Skeletal muscle cell (primary cell): Measurements from ENCODE around the gene KCNH3.
"Not testable (repeated sequence)": the region's sequence is repeated elsewhere in the genome, so short reads cannot be mapped to it uniquely, and the experiment has no call there.

Source experiments
- DNase-seq: peaks from one replicate; pipeline ENCODE4 v3.0.0-alpha.2; 2010; ENCODE audit warnings: low read depth
- H3K4me3 ChIP-seq: 2 replicates; pipeline ENCODE4 v1.5.1; 2011; ENCODE audit warnings: low read depth, mild to moderate bottlenecking, control low read depth, low read length, moderate library complexity

KCNH3 gene

DNA sequence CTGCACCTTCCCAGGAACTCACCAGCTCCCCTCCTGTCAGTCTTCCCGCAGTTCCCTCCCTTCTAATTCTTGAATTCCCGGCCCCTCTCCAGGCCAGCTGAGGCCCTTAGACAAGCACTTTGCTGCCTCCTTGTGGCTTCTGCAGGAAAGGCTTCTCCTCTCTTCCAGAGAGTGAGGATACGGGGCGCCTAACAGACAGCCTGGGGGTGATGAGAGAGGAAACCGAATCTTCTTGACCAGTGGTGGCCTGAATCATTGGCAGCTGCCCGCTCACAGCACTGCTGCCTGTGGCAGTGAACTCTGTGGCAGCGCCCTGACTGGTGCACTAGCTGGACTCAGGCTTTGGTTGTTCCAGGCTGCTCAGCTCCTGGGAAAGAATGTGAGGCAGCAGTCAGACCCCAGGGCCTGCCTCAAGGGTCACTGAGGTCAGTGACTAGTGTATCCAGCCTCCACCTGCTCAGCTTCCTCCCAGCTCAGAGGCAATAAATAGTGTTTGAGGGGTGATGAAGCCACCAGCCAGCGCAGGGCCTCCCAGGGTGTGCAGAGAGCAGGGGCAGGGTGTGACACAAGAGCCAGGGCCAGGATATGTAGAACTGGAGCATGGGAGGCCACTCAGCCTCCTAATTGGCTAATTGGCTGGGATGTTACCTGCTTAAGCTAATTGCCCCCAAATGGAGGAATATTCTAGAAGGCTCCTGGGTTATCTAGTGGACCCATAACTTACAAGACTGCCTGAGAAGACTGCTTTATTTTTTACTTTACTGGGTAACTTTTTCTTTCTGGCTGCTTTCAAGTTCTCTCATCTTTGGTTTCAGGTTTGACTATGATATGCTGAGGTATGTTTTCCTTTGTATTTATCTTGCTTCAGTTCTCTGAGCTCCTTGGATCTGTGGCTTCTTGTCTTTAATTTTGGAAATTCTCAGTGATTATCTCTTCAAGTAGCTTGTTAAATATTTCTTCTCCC is 42.0 kb downstream of the KCNH3 start:
- peak; percentile 31 for DNase-seq

DNA sequence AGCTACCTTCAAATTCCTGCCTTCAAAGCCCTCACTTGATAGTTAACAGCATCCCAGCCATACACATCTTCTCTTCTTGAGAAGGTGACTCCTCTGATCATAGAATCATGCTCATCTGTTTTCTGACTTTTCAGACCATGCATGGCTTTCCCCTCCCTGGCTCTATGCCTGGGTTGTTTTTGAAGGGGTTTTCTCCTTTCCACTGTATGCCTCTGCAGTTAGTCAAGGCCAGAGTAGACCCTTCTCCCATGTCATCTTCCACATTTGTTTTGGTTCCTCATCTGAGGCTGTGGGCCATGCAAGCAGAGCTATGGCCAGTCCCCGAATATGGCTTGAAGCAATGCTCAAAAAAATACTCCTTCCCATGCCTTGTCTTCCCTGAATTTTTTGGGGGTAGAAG is 43.4 kb downstream of the KCNH3 start:
- no peak for DNase-seq
- H3K4me3 ChIP-seq: no peak overlapping the region

More for the DNA sequence above, 42.0 kb downstream of the KCNH3 start:
- H3K4me3 ChIP-seq: no peak overlapping the region

DNA sequence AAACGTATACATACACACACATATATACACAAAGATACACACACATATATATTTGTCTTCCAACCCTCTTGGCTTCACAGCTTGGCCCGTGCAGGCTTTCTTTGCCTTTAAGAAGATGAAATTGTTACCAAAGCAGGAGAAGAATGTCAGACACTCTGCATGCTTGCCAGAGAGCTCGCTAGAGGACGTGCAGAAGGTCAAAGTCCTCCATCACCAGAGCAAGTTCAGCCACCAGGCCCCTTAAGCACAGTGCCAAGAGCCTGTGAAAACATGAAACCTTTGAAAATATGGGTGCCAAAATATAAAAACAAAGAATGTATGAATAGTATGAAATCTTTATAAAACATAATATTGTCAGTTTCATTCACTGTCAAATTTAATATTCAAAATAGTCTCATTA is 44.0 kb downstream of the KCNH3 start:
- no peak for DNase-seq
- no peak overlapping the region for H3K4me3 ChIP-seq

DNA sequence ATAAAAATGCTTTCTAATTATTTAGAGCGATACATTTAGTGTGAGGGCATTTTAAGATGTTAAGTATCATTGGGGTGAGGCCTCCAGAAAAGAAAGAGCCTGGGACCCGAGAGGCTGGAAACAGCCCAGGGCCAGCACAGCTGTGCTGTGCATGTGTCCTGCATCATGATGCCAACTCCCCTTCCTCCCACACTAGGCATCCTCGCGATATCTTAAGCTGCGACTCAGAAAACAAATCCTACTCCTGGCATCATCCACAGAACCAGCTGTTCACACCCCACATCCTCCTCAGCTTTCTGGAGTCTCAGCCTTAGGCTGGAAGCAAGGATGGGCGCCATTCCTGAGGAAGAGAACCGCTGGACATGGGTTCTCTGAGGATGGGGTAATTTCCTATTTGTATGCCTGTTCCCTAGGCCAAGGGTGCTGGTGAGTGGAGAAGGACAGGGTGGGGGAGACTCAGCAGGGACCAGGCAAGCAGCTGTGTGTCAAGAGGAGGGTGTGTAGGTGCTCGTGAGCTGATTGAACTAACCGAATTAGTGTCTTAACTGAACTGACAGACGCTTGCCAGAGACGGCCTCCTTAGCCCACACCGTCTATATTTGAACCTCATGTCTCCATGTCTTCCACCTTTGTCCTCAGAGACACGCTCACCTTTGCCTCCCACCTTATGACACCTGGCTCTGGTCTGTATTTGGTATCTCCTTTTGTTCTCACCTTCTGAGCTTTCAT is 44.7 kb downstream of the KCNH3 start:
- peak; percentile 25 for DNase-seq
- H3K4me3 ChIP-seq: no peak overlapping the region

DNA sequence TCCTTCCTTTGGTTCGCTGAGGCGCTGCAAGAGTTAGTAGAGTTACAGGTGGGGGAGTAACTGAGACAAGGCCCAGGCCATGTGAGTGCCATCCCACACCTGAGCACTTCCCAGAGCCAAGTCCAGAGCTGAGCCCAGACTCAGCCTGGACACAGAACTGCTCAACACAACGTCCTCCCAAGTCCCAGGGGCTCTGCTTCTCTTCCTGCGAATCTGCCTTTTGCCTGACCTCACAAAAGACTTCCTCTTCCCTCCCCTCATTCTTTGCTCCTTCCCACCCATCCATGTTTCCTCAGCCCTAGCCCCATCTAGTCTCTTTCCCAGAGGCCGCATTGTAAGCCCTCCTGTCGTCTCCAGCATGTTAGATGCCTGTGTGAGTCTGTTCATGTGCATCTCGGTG is 45.8 kb downstream of the KCNH3 start:
- H3K4me3 ChIP-seq: no peak overlapping the region
- DNase-seq: no peak

DNA sequence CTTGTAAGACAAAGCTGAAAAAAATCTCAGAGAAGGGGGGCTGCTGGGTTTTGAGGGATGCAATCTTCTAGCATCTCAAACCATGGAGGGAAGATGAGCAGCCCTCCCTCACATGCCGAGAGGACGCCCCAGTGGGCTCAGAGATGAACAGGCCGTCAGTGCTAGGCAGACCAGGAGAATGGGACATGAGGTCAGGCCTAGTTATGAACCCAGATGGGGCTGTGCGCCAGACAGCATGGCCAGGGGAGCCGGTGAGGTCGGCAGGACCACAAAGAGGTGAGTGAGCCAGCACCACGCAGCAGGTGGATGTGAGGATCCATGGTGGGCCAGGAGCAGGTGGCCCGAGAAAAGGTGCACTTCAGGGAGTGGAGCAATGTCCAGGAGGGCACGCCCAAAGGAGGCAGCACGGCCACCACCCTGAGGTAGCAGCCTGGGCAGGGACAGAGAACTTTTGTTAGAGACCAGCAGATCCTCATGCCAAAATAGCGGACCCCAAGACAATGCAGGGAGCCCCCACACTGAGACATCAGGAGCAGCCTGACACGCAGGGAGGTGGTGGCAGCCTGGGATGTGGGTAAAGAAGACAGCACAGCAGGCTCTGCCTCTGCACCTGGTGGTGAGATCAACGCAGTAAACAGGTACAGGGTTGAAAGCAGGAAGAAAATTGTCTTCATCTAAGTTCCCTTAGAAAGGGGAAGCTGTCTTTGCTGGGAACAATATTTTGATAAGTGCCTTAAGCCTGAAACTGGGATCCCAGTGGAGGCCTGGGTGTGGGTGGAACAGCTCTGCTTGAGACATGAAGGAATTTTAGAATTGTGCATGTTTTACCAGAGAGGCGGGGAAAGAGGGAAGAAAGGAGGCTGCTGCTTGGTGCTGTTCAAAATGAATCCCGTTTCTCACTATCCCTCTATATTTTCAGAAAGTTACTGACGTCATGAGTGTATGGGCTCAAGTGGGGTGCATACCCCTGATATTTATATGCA is 46.9 kb downstream of the KCNH3 start:
- DNase-seq: no peak
- H3K4me3 ChIP-seq: no peak overlapping the region

DNA sequence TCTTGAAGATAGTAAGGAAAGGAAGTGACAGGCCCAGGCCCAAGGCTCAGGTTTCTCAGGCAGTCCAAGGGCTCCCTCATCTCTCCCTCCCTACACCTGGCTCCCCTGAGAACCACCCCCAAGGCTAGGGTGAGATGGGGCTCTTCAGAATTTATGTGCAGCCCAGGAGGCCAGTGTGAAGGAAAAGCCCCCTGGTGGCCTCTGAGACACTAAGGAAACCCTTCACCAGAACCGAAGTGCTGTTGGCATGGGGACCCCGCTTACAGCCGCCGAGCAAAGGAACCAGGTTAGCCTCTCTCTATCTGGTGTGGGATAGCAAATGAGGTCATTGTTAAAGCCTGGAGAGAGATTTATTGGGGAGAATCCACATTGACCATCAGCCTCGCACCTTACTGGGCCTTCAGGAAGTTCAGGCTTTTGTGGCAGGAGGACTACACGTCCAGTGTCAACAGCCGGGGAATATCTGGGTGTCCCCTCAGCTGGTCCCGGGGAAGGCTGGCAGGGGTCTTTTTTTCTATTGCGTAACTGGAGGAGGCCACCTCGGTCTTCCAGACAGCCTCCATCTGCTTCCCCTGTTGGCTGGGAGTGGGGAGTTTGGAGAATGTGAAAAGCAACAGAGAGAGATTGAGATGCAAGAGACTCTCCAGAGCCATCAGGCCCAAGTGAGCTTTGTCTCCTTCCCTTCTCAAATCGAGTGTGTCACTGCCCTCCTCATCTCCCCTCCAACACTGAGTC is 48.5 kb downstream of the KCNH3 start:
- DNase-seq: no peak
- H3K4me3 ChIP-seq: no peak overlapping the region

DNA sequence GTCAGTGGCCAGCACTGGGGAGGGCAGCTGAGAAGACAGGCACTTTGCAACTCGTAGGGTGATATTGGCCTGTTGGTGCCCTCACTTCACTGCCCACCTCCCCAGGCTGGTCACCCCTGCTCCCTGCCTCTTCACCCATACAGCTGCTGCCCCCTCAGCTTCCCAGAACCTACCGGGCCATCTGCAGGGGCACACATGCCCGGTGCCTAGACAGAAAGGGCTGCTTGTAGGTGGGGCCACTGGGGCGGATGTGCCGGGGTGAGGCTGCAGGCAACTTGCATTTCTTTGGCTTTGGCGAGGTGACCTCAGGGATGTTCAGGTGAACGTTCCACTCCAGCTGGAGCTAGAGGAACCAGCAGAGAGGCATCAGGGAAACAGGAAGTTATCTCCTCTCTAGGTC is 49.5 kb downstream of the KCNH3 start:
- no peak for DNase-seq
- no peak overlapping the region for H3K4me3 ChIP-seq

DNA sequence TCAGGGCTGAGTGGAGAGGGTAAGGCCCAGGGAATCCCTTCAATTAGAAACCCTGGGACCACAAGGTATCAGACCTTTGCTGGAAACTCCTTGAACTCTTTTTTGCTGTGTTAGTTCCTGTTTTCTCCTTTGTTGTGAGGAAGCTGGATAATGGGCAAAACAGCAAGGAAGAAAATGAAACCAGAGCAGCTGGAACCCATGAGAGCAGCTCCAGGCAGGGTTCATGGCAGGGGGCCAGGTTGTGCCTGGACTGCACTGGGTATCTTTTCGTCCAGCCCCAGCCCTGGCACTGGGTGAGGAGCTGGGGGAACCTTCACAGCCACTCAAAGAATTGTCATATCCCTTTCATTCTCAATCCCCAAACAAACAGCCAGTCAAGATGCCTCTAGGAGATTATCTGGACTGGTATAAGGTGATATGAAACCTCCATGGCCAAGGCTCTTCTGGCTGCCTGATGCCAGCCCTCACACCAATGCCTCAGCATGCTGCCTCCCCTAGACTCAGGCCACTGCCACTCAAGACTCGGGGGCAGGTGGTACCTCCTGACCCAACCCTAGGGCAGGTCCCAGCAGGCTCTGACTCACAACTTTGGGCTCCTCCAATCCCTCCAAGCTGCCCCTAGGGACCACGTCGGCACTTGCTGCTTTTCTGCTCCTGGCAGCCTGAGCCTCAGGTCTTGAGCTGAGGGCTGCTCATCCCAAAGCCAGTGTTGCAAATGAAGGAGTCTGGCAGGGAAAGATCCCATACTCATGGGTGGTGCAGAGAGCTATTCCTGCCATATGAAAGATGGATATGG is 50.1 kb downstream of the KCNH3 start:
- H3K4me3 ChIP-seq: no peak overlapping the region
- DNase-seq: no peak

DNA sequence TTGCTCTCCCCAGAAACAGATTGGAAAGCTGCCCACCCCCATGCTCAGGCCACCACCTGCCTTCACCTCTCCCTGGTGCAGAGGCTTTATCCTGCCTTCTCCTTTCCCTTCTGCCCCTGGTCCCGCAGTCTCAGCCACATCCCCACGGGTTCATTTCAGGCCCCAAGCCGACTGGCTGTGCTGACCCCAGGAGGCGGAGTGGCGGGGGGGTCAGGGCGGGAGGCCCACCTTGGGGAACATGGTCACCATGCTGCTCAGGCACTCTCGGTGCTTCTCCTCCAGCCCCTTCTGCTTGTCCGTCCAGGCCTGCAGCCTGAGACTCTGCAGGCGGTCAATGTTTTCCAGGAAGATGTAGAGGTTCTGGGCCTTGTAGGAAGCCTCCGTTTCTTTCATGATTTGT is 59.7 kb downstream of the KCNH3 start:
- DNase-seq: no peak
- no peak overlapping the region for H3K4me3 ChIP-seq

DNA sequence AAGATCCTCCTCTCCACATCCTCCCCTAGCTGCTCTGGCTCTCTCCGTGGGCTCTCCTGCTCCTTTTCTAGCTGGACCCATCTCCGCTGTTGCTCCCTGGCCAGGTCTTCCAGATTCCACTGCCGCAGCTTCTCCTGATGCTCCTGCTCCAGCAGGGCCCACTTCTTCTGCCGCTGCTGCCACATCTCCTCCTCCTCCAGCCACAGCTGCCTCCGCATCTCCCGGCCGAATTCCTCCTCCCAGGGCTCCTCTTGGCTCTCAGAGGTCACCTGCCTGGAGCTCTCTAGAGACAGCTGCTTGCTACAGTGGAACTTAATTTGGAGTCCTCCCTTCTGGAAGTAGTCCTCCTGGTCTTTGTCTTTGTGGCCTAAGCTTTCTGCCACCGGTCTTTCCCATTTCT is 61.1 kb downstream of the KCNH3 start:
- H3K4me3 ChIP-seq: no peak overlapping the region
- no peak for DNase-seq

DNA sequence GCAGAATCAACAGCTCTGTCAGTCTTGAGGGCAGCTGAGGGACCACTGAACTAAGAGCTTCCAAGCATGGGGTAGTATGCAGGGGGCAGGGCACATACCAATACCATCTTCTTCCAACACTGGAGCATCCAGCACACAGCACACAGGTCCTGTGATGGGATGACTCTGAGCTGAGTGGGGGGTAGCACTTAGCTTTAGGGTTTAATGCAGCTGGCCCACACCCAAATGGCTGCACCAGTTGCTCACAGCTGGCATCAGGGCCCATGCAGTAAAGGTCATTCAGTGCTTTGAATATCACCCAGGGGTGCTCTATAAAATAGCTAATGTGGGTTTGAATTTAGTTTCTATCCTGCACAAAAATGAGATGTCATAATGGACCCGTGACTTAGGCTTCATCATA is 64.9 kb downstream of the KCNH3 start:
- DNase-seq: no peak
- H3K4me3 ChIP-seq: no peak overlapping the region

DNA sequence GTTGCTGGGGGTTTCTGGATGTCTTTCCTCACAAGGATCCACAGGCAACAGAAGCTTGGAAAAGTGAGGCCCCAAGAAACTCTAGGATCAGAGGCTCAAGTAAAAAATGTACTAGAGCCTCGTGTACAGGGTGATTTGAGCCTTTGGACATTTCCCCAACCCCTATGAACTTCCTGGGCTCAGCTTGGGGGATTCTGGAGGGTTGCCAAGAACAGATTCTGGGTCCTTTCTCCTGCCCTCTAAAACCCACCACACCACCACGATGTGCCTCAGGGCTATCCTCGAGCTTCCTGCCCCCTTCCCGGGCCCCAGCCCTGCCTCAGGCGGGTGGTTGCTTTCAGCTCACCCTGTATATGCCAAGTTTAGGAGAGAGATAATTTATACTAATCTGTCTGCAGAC is 66.0 kb downstream of the KCNH3 start:
- DNase-seq: no peak
- H3K4me3 ChIP-seq: no peak overlapping the region

DNA sequence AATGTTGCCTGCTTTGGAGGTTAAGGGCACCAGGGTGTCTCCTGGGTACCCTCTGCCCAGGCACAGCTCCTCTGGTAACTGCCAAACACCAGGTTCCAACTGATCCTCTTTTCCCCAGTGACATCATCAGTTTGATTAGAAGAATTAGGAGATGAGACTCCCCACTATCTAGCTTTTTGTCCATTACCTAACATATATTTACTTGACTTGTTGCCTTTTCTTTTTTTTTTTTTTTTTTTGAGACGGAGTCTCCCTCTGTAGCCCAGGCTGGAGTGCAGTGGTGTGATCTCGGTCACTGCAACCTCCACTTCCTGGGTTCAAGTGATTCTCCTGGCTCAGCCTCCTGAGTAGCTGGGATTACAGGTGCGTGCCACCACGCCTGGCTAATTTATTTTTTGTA is 66.7 kb downstream of the KCNH3 start, which contains the start of gene FAM186B:
FAM186B (minus strand) TSS at position 101 of the 400 bp plus-strand sequence. CDS start 162 bp downstream, outside the sequence.
- not testable (repeated sequence) for DNase-seq, H3K4me3 ChIP-seq
